Activated CD4-positive, CD25-positive, alpha-beta regulatory T cell (primary cell): Measurements from ENCODE around the gene STAC.
"Not testable (repeated sequence)": the region's sequence is repeated elsewhere in the genome, so short reads cannot be mapped to it uniquely, and the experiment has no call there.

Source experiments
- DNase-seq, 4 experiments: peaks; one replicate each; lab custom pipeline; 2025; lab: John Stamatoyannopoulos, UW

Gene STAC

DNA sequence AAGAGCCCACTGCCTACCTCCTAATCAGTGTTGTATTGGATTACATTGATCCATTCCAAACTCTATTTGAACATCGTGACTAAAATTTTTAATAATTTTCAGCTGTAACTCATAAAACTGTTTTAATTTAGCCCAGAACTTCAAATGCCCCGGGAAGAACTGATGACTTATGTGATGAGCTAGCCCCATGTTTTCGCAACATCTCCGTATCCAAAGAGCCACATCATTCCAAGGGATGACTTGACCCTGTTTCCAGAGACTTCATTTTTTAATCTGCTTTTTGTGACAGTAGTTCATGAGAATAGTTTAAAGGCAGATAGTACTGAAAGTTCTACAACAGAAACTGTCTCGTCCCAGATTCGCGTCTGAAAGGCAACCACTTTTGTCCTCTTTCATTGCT lies 97.4 kb downstream of the STAC start:
- DNase-seq, result no peak

DNA sequence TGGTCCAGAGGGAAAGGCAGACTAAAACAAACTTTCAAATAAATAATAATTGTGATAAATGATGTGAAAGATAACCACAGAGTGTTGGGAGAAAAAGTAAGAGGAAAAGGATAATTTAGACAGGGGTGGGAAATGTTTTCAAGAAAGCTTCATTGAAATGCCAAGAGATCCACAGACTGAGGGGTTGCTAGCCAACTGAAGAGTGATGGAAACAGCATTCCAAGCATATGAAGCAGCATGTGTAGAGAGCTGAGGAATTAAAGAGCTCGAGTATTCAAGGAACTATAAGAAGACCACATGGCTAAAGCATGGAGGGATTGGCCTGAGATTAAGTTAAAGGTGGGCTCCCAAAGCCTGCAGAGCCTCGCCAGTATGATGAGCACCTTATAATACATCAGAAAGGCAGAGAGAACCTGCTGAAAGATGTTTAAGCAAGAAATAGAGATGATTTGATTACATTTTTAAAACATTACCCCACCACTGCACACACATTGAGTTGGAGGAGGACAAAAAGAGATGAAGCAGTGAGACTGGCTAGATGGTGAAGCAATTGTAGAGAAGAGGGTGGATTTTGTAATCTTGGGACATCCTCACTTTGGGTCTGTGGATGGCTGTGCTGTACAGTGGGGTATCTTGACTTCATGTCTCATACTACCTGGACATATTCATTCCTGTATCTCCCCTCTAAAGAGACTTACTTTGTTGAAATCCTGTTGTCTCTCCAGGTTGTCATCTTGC lies 100.8 kb downstream of the STAC start:
- no peak for DNase-seq

DNA sequence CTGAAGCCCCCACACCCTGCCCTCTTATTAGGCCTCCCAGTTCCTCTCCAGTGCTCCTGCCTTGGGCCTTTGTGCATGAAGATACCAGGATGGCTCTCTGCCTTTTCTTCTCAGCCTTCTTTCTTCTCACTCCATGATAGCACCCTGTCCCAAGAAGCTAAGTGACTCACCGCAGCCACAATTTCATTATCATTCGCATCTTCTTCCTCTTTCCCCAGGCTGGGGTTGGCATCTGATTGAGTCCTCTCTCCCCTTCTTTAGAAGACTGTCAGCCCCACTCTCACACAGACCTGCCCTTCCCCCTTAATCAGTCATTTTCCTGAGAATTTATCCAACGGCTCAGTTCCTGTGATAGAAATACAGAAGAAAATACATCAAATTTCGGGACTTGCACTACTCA lies 102.0 kb downstream of the STAC start:
- DNase-seq, result no peak

DNA sequence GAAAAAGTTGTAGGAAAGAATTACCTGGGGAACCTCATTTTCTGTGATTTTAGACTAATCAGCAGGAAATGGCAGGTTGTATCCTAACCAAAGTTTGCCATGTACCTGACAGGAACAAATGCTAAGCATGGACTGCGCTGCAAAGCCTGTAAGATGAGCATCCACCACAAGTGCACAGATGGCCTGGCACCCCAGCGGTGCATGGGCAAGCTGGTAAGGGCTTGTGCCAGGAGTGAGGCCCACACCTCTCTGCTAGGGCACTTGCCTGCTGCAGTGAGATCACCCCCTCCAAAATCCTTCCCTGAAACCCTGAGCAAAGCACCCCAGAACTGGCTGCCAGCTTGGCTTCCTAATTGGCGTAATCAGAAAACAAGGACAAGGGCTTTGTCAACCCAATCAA lies 102.6 kb downstream of the STAC start:
- DNase-seq, result no peak

DNA sequence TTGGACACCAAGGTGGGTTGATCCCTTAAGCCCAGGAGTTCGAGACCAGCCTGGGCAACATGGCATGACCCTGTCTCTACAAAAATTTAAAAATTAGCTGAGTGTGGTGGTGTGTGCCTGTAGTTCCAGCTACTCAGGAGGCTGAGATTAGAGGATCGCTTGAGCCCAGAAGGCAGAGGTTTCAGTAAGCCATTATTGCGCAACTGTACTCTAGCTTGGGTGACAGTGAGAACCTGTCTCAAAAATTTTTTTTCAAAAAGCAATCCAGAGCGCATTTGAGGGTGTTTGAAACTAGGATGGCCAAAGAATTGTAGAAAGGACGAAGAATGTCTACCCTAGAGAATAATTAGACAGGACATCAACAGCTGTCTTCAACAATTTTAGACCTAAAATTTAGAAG lies 103.4 kb downstream of the STAC start:
- DNase-seq, result no peak

GRCh38 chr3:36484386-36484785 lies 104.1 kb downstream of the STAC start:
- no peak for DNase-seq

DNA sequence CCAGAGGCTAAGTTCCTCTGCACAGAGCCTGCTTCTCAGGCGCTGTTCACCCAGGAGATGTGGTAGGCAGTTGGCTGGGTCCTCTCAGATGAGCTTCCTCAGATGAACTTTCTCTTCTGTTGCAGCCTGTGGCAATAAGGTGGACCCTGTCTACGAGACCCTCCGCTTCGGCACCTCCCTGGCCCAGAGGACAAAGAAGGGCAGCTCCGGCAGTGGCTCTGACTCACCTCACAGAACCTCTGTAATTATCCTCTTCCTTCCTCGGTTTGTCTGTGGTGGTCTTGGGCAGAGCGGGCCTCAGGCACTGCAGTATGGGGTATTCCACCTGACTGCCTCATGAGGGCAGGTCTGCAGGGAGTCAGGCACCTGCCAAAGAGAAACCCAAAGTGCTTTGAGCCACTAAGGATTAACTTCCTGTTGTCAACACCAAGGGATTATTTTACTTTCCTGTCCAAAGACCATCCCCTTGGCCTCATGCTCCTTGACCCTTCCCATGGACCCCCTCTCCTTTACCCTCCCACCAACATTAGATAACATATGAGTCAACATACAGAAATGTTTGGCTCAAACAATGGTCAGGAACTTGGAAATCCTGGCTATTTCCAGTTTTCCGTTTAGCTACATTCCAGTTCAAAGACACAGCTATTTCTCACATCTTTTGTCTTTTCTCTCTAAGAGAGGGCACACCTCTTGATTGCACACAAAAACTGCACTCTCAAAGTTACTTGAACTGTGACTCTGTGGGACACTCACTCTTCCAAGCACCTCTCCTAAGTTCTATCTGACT lies 105.9 kb downstream of the STAC start:
- no peak for DNase-seq

DNA sequence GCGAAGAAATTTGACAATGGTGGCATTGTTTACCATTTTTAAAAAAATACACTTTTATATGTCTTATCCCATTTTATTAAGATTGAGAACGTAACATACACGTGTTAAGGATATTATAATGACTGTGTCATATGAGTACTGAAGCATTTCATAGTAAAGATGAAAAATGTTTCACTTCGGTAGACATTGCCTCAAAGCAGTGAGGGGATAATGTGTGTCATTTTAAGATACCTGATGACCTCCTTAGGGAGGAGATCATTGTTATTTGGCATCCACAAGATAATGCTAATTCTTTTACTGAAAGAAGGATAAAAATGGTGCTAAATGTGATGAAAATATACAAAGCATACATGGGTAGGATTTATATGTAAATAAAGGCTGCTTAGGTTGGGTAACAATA lies 107.3 kb downstream of the STAC start:
- DNase-seq, result no peak

DNA sequence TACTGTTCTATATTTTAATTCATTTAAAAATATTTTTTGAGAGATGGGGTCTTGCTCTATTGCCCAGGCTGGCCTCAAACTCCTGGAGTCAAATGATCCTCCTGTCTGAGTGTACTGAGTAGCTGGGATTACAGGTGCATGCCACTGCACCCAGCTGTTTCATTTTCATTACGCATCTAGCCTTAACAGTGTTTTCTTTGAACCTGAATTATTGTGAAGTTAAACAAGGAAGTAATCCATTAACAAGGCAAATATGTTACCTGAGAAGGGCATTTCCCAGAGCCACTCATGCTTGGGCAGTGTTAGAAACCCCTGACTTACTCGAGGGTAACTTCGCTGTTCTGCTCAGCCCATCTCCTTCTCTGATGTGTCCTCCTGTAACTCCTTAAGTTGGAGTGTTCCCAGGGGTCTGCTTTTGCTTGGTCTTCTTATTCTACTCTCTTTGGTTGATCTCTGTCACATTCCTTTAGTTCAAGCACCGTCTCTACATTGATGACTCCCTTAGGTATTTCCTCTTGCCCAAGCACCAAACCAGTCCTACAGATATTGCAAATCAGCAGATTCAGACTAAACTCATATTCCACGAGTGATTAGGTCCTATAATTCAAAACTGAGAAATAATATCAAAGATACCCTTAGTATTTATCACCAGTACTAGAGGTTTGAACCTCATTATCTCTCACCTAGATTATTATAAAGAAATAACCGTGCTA lies 107.9 kb downstream of the STAC start:
- DNase-seq, result no peak

- DNase-seq, result no peak
These were observed 108.8 kb downstream of the STAC start for GRCh38 chr3:36489101-36489500.

DNA sequence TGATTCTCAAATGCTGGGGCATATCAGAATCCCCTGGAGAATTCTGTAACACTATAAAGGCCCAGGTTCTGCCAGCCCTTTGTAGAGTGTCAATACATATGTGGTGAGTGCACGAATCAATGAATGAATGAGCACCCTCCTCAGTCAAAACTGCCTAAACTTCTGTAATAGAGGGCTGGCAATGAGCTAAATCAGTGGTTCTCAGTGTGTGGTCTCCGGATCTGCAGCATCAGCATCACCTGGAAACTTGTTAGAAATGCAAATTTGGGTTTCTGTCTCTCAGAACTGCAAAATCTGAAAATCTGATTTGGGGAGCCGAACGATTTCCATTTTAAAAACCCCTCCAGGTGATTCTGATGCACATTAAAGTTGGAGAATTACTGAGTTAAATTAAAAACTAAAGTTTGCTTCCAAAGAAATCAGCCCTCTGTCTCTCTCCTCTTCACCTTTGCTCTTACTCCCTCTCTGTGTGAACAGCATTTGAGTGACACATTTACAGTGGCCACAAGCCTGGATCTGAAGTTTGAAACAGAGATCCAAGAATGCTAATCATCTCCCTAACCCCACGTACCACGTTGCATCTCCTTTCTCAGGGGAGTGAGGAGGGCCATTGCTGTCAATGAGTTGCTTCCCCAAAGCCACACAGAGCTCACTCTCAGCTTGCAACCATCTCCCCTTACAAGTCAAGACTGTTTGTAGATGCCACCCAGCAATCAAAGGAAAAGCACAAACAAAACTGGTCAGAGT lies 109.5 kb downstream of the STAC start:
- DNase-seq, result no peak

GRCh38 chr3:36493051-36493450 lies 112.7 kb downstream of the STAC start:
- DNase-seq, result no peak

DNA sequence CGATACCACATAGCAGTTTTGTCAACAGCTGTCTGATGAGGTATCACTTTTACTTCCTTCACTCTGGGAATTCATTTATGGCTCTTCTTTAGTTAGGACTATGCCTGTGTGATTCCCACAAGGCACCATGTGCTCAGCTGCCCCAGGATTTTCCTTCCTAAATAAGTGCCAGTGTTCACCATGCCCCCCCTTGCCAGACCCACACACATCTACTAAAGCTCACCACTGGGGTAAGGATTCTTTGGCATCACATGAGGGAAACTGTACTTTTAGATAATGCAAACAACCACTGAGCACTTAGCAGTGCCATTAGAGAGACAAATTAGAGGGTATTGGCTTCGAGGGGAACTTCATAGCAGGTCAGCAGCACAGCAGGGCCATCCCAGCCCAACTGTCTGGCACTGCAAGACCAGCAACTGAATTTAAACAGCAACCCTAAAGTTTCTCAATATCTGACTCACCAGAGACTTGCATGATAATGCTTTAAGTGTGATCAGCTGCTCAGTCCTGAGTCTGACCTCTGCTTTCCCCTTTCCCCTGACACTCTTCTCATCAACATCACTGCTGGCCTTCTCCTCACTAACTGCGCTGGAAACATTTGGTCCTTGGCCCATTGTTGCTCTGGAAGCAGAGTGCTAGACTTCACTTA lies 114.3 kb downstream of the STAC start:
- DNase-seq, result no peak

GRCh38 chr3:36496684-36497633 lies 116.7 kb downstream of the STAC start:
- no peak for DNase-seq

DNA sequence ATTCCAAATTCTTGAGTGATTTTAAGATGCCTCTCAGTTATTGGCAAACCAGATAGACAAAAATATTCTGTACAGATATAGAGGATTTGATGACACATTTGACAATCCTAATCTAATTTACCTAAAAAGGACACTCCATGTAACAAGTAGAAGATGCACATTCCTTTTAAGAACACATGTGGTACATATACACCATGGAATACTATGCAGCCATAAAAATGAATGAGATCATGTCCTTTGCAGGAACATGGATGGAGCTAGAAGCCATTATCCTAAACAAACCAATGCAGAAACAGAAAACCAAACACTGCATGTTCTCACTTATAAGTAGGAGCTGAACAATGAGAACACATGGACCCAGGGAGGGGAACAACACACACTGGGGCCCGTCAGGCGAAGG lies 119.7 kb downstream of the STAC start:
- DNase-seq, result not testable (repeated sequence)

GRCh38 chr3:36501616-36502015 lies 121.3 kb downstream of the STAC start:
- DNase-seq, result no peak

- no peak for DNase-seq
These were observed 125.1 kb downstream of the STAC start for GRCh38 chr3:36505393-36505792.

DNA sequence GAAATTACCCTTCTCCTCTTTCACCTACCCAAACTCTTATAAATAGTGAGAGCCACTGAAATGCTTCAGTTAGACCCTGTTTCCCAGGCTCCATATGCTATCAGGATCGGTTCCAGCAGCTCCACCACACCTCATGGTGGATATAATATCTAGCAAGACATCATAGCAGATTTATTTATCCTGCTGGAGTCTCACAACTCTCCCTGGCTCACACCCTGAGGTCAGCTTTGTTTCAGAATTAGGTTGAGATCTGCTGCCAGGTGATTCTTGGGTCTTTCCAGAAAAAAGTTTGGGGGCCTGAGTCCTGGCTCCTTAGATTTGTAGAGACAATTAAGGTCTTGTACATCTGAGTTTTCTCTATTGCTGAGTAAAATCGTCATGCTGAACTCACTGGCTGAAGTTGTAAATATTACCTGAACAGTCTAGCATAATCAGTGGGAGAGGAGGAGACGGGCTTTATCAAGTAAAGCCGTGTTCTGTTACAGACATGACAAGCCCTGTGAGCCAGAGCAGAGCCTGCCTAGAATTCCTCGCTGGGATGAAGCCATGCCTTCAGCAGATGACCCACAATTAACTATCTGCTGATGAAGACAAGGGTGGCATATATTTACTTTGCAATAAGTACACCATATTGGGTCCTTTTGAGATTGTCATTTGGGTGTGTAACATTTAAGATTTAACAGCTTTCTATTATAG lies 131.6 kb downstream of the STAC start:
- no peak for DNase-seq

- DNase-seq, result no peak
These were observed 132.3 kb downstream of the STAC start for GRCh38 chr3:36512555-36512954.

GRCh38 chr3:36514171-36514570 lies 133.9 kb downstream of the STAC start:
- no peak for DNase-seq
